ENCODE measurements around the gene TRPV6. TPM values are rescaled to one million over a fixed set of nuclear protein-coding genes. Genes with fewer than 3 reads are reported as not detected.

TRPV6 gene
- total RNA-seq, 1 experiment from 2014 or later = not detected

DNA sequence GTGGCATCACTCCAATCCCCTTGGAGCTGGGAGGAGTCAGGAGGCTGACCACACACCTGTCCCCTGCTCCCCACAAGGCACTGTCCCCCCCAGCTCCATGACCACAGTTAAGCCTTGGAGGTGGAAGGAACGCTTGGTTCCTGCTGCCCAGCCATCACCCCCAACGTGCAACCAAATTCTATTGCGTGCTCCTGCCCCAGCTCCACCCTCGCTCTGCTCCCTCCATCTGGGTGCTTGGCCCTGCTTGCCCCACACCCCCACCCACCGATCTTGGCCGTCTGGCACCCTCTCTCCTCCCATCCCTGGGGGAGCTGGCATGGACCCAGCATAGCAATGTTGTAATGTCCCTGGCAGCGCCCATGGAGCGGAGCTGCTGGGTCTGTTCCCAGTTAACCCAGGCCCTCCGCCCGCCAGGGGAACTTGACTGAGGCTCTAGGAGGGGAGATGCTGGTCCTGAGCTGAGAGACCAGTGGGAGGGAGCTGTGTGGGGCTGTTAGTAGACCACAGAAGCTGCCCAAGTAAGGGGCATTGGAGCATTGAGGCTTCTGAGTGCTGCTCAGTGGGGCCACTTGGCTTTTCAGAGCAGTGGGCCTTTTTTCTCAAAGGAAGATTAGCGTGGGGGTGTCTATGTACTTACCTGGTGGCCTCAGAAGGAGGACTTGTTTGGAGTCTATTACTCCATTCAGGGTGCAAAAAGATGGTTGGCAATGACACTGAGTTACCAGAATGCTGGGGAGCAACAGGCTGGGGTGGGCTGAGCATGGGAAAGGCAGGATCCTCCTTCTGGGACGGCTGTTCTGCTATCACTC is 29.6 kb downstream of the TRPV6 start:
- POLR2A ChIA-PET (ENCODE audit: low non-redundant PET) = no interaction called here
- TF ChIP-seq, protein P1, sequence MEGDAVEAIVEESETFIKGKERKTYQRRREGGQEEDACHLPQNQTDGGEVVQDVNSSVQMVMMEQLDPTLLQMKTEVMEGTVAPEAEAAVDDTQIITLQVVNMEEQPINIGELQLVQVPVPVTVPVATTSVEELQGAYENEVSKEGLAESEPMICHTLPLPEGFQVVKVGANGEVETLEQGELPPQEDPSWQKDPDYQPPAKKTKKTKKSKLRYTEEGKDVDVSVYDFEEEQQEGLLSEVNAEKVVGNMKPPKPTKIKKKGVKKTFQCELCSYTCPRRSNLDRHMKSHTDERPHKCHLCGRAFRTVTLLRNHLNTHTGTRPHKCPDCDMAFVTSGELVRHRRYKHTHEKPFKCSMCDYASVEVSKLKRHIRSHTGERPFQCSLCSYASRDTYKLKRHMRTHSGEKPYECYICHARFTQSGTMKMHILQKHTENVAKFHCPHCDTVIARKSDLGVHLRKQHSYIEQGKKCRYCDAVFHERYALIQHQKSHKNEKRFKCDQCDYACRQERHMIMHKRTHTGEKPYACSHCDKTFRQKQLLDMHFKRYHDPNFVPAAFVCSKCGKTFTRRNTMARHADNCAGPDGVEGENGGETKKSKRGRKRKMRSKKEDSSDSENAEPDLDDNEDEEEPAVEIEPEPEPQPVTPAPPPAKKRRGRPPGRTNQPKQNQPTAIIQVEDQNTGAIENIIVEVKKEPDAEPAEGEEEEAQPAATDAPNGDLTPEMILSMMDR (conservative IDR thresholded peaks at IDR 0.05; ENCODE audit: low read depth, low read length) = no peak
- TF ChIP-seq EZH2 (IDR thresholded peaks at IDR 0.05; ENCODE audit: borderline replicate concordance, low read depth, low read length, poor library complexity, severe bottlenecking) = no peak
- intact Hi-C loops (cut with micrococcal nuclease; ENCODE audit: unreplicated experiment) = loop anchor here (2.0 kb wide), 1 partner anchor 359 kb away; no protein-coding TSS in a partner anchor
- no peaks in the 10 kb centered on the region for H3K36me3 ChIP-seq (ENCODE audit: insufficient read depth, low read length, poor library complexity, severe bottlenecking)
- no peaks in the 10 kb centered on the region for H3K9me3 ChIP-seq (ENCODE audit: low read depth, low read length, poor library complexity, severe bottlenecking)
- H3K27me3 ChIP-seq (replicated peaks; ENCODE audit: insufficient read depth, low read depth, low read length, poor library complexity) = peaks cover 64% of the 10 kb centered on the region
- no peak overlapping the region for H3K4me3 ChIP-seq (ENCODE audit: low read depth, low read length, poor library complexity, severe bottlenecking)
- no TSS peak for BruUV-seq (replicated peaks)
- CTCF ChIA-PET = no interaction called here
- H3K27ac ChIP-seq (ENCODE audit: low read depth, low read length, poor library complexity, severe bottlenecking) = no peak overlapping the region
- H3K4me1 ChIP-seq (ENCODE audit: insufficient read depth, low read length, poor library complexity, severe bottlenecking) = peaks cover 9% of the 10 kb centered on the region
- no peak for DNase-seq (ENCODE audit: low spot score)

DNA sequence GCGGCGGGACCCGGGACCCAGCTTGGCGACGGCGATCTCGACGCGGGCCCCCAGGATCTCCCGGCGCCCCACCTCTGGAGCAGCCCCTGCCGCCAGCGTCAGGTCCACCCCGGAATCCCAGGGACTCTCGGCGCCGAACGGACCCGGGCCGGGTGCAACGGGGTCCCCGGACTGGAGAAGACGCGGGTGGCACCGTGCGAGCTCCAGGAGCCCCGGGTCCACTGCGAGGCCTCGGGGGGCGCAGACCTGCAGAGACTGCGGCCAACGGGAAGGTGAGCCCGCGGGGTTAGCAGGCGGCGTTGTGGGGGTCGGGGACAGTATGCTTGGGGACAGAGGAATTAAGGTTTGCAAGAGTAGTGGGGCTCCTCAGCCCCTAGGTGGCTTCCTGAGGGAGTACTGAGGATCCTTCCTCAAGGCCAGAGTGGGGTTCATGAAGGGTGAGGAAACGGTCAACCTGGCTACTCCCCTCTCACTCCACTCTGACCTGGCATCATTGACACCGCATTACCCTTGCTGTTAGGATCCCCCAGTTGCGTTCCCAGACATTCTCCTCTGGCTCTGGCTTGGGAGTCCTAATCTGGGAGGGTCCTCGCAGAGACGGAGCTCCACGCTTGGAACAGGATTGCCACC is 30.3 kb downstream of the TRPV6 start:
- Histone ChIP-seq H3K4me3 (ENCODE audit: low read depth, low read length, poor library complexity, severe bottlenecking) (peak overlapping the region; percentile 50), H3K36me3 (ENCODE audit: insufficient read depth, low read length, poor library complexity, severe bottlenecking) (no peaks in the 10 kb centered on the region), H3K27me3 (replicated peaks; ENCODE audit: insufficient read depth, low read depth, low read length, poor library complexity) (peaks cover 64% of the 10 kb centered on the region), H3K27ac (ENCODE audit: low read depth, low read length, poor library complexity, severe bottlenecking) (no peak overlapping the region), H3K4me1 (ENCODE audit: insufficient read depth, low read length, poor library complexity, severe bottlenecking) (peaks cover 9% of the 10 kb centered on the region), H3K9me3 (ENCODE audit: low read depth, low read length, poor library complexity, severe bottlenecking) (no peaks in the 10 kb centered on the region)
- ChIA-PET CTCF (no interaction called here), POLR2A (ENCODE audit: low non-redundant PET) (no interaction called here)
- intact Hi-C loops (cut with micrococcal nuclease; ENCODE audit: unreplicated experiment) = loop anchor here (2.0 kb wide), 1 partner anchor 360 kb away; no protein-coding TSS in a partner anchor
- no TSS peak for BruUV-seq (replicated peaks)
- DNase-seq (ENCODE audit: low spot score) = no peak
- TF ChIP-seq, protein P1 (conservative IDR thresholded peaks at IDR 0.05; ENCODE audit: low read depth, low read length) = no peak

DNA sequence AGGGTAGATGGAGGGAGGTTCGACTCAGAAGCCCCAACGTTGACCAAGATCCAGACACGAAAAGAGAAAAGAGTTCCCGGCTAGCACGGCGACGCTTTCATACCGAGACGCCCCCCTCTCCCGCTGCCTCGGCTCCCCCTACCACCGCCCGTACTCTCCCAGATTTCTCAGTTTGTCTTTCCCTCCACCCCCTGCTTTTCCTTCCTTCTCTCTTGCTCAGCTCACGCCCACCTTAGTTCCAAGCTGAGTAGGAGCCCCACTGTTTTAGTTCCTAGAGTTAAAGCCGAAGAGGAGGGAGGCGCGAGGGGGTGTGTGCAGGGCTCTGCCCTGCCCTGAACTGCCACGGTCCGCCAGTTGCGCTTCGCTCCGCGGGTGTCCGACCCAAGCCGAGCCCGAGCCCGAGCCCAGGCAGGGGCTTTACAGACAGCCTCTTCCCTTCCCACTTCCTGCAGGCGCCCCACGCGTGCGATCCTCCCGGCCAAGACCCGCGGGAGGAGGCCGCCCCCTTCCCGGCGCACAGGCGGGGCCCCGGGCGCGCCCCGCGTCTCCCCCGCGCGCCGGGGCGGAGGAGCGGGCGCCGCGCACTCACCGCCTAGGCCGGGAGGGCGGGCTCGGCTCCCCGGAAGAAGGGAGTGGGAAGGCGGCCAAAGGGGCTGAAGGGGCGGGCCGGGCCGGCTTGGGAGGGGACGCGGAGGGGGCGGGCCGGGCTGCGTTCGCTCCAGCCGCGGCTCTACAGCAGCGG is 31.0 kb downstream of the TRPV6 start, which contains the start of gene EPHB6:
Gene EPHB6, plus strand, starts transcription at position 705 of the 742 bp plus-strand sequence. CDS start 8,152 bp downstream, outside the sequence.
- POLR2A ChIA-PET (ENCODE audit: low non-redundant PET) = no interaction called here
- H3K27me3 ChIP-seq (replicated peaks; ENCODE audit: insufficient read depth, low read depth, low read length, poor library complexity) = peaks cover 61% of the 10 kb centered on the region
- no peak within 1 kb of the TSS for H3K27ac ChIP-seq (ENCODE audit: low read depth, low read length, poor library complexity, severe bottlenecking)
- no peaks in the 10 kb centered on the region for H3K9me3 ChIP-seq (ENCODE audit: low read depth, low read length, poor library complexity, severe bottlenecking)
- peaks cover 9% of the 10 kb centered on the region for H3K4me1 ChIP-seq (ENCODE audit: insufficient read depth, low read length, poor library complexity, severe bottlenecking)
- TF ChIP-seq, protein P1 (conservative IDR thresholded peaks at IDR 0.05; ENCODE audit: low read depth, low read length) = no peak
- no peak for TF ChIP-seq EZH2 (IDR thresholded peaks at IDR 0.05; ENCODE audit: borderline replicate concordance, low read depth, low read length, poor library complexity, severe bottlenecking)
- BruUV-seq (replicated peaks) = no TSS peak
- DNase-seq (ENCODE audit: low spot score) = peak; percentile 51
- intact Hi-C loops (cut with micrococcal nuclease; ENCODE audit: unreplicated experiment) = loop anchor here (1.0 to 2.0 kb wide), 2 partner anchors 149 to 360 kb away; no protein-coding TSS in a partner anchor
- H3K36me3 ChIP-seq (ENCODE audit: insufficient read depth, low read length, poor library complexity, severe bottlenecking) = no peaks in the 10 kb centered on the region
- CTCF ChIA-PET = interaction anchor here (1.3 to 1.4 kb wide), 2 partner anchors 12 to 149 kb away, joined by 5 to 8 read pairs; no protein-coding TSS in a partner anchor
- peak within 1 kb of the TSS; percentile 50 for H3K4me3 ChIP-seq (ENCODE audit: low read depth, low read length, poor library complexity, severe bottlenecking)

Measured in A673 (cell line).